Uterus (tissue), 2 donors: Measurements from ENCODE around the gene TTC9C.
A peak's percentile ranks its signal among the peaks of the same experiment; 100 is the strongest.

Experiments used
- CTCF ChIP-seq, 4 experiments: fragments of 200-600 bp in 2 of 4; fragments of 450-650 bp in 2 of 4; sonication (generic) in 2 of 4; IDR thresholded peaks; one replicate each; pipeline ENCODE4 v1.5.1; 2016 to 2019; ENCODE audit warnings: antibody characterized with exemption in 4 of 4, mild to moderate bottlenecking in 2 of 4, moderate library complexity in 1 of 4
- POLR2A ChIP-seq, 2 donors: fragments of 450-650 bp; IDR thresholded peaks; one replicate each; pipeline ENCODE4 v1.6.1; 2016; ENCODE audit warnings: antibody characterized with exemption in 2 of 2, mild to moderate bottlenecking in 1 of 2, moderate library complexity in 1 of 2

GRCh38 chr11:62786318-62787004 lies 58.2 kb downstream of the TTC9C start:
- peak; percentile 96 to 98 (median 96) for TF ChIP-seq CTCF (IDR thresholded peaks at IDR 0.05)
- TF ChIP-seq POLR2A (IDR thresholded peaks at IDR 0.05), result no peak
